Measurements from ENCODE around the gene SLC2A10.
"Not testable (repeated sequence)": the region's sequence is repeated elsewhere in the genome, so short reads cannot be mapped to it uniquely, and the experiment has no call there.

The SLC2A10 gene

DNA sequence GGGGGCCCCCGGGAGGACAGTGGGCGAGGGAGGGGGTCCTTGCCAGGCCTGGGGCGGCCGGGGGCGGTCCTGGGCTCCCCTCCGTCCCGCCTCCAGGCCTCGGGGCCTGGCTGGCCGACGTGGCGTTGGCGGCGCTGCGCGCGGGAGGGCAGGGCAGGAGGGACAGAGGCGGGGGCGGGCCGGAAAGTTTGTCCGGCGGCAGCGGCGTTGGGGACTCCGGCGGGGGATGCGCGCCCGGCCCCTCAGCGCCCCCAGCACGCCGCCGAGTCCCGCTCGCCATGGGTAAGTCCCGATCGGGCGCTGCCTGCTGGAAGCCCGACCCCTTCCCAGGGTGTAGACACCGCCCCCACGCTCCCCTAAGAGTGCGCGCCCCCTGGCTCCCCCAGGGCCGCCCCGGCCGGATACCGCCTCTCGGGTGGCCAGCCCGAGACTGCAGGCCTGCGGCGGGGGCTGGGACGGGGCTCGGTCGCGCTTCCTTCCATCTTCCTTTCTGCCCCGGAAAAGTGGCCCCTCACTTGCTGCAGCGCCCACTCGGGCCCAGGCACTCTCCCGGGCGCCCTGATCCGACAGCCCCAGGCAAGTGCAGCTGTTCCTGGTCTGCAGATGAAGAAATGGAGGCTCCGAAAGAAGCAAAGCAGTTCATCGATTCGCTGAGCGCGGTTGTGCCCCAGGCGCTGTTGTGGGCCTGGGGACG, at the start of gene SLC2A10:
Gene SLC2A10 (plus strand): TSS at position 191 of the 694 bp plus-strand sequence. CDS start 88 bp downstream, at position 279.
- no peak for DNase-seq

DNA sequence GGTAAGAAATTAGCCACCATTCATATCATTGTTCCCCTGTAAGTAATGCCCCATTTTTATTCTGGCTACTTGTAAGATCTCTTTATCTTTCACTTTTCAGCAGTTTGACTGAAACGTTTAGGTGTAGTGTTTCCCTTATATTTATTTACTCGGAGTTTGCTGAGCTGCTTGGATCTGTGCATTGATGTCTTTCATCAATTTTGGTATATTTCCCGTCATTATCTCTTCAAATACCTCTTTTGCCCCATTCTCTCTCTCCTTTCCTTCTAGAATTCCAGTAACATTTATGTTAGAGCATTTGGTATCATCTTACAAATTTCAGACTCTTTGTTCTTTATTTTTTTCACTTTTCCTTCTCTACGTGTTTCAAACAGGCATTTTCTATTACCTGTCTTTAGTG, 49.0 kb upstream of the SLC2A10 start:
- DNase-seq = no peak

DNA sequence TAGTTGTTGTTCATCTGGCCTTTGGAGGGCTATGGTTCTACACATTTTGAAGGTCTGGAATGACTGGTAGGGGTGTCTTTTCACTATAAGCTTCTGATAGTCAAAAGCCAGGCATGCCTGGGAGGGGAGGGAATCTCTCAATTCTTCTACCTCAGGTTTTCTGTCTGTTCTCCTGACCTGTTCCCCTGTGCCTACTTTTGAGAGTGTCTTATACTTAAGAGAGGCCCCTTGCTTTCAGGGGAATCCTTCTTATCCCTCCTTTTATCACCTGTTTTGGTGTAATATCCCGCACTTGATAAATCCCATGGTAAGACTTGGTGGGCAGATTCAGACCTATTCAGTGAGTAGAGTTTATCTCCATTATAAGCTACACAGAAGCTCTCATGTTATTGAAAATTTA, 47.8 kb upstream of the SLC2A10 start:
- DNase-seq = no peak

DNA sequence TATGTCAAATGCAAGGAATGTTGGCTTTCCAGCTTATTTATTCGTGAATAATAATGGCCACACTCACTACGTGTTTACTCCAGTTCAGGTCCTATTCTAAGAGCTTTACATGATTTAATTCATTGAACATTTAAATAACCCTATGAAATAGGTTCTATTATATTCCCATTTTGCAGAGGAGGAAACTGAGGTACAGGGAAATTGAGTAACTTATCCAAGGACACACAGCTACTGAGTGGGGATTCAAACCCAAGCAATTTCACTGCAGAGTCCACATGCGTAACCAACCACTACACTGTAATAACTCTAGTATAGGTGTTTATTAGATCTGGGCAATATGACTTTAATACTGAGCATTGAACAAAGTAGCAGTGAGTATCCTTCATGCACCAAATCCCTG, 45.9 kb upstream of the SLC2A10 start:
- DNase-seq = no peak

DNA sequence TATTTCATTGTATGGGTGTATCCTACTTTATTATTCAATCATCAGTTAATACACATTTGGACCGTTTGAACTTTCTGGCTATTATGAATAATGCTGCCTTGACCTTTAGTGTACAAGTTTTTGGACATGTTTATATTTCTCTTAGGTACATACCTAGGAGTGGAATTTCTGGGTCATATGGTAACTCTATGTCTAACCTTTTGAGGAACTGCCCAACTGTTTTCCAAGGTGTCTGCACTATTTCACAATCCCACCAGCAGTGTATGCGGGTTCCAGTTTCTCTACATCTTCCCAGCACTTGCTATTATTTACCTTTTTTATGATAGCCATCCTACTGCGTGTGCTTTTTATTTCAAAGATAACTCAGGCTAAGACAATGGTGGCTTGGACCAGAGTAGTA, 43.8 kb upstream of the SLC2A10 start:
- no peak for DNase-seq

DNA sequence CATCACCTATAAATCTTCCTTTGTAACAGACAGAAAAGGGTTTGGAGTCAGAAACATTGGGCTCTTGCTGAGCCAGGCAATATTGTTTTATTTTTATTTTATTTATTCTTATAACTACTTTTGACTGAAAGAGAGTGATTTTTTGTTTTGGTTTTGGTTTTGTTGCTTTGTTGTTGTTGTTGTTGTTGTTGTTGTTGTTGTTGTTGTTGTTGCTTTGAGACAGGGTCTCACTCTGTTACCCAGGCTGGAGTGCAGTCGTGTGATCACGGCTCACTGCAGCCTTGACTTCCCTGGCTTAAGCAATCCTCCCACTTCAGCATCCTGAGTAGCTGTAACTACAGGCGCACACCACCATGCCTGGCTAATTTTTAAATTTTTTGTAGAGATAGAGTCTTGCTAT, 43.1 kb upstream of the SLC2A10 start:
- DNase-seq = no peak

DNA sequence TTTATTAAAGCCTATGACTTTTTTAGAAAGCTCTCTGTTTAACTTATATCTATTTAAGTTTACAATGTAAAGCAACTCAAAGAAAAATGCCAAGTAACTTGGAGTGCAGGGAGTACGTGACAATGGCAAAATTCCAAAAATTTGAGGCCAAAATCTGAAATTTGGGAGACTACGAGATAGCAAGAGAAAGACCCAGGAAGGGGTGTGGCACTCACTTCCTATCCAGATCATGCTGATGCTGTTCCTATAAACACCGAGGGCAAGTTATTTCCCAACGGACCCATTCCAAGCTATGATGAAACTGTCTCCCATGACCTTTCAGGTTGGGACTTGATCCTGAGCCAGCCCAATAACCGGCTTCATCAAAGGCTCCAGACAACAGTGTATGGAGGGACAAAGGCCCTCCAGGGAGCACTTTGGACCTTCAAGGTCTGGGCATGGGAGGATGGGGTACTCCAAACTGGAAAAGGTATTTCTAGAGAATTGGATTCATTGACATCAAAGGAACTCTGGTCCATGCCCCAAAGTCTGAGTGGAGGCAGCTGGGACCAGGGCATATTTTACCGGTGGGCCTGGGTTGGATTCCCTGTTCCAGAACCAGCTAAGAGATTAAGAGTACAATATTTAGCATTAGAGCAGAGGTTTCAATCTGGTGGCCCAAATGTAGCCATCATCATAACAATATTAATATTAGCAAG, 42.5 kb upstream of the SLC2A10 start:
- no peak for DNase-seq

DNA sequence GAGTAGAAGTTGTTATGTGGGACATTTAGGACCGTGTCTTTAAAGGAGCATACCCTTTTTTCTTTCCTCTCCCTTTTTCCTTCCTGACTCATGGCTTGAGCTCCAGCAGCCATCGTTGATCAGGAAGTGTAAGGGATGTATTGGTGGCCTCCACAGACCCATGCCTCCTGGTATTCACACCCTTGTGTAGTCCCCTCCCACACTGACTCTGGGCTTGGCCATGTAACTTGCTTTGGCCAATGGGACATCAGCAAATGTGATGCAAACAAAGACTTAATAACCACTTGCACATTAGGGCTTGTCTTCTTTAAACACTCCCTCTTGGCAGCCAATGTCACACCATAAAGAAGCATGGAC, 39.2 kb upstream of the SLC2A10 start:
- no peak for DNase-seq

DNA sequence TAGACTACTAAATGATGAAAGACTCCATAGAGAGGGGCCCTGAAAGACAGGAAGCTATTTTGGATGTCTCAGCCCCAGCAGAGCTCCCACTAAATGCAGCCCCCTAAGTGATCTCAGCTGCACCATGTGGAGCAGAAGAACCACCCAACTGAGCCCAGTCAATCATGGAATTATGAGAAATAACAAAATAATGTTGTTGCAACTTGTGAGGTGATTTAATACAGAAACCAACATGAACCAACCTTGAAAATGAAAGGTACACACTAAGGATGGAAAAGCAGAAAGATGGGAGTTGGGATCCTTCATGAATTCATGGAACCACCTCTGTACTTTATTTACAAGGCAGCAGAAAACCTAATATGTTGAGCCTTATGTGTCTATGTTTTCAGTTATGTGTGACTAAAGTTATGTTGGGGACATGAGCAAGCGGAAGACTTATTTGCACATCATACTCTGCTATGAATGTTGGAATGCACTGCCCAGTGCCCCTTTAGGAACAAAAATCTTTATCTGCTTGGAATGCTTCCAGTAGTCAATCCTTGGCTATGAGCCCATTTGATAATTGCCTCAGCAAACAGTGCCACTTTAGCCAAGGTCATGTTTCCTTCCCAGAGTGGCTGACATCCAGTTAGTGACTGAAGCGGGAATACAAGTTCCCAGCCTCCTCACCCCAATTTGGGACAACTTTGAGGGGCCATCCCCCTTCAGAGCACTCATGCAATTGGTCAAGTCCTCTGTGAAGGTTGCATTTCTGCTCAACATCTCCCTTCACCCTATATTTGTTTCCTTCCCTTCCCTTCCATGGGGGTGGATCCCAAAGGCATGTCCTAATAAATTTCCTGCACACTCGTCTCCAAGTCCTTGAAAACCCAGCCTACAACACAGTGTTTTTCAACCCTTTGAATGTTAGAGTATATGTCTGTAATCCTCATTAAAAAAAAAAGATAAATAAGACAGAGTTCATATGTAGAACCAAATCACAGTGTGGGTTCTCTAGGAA, 38.6 kb upstream of the SLC2A10 start:
- DNase-seq = no peak

DNA sequence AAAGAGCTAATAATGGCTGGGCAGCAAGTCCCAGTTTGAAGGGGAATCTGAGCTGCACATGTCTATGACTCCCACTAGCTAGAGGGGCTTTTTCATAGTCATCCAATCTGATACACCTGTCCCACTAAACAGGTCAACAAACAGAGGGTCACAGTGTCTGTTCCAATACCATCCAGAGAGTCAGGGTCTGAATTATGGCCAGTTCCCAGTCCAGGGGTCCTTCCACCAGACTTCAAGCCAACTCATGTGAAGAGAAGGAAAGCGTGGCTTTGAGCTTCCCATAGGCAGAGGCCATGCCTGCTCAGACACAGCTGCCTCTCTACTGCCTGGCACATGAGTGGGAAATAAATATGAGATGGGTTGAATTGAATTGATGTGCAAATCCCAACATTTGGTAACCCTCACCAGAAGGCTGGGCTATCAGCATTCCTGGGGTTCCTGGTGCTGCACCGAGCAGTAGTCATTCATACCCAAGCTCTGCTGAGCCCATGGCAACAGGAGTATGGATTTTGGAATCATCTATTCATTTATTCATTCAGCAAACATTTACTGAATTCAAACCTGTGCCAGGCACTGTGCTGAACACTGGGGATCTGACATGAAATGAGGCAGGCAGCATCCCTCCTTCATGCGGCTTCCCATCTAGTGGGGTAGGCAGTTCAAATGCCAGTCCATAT, 37.4 kb upstream of the SLC2A10 start:
- no peak for DNase-seq

DNA sequence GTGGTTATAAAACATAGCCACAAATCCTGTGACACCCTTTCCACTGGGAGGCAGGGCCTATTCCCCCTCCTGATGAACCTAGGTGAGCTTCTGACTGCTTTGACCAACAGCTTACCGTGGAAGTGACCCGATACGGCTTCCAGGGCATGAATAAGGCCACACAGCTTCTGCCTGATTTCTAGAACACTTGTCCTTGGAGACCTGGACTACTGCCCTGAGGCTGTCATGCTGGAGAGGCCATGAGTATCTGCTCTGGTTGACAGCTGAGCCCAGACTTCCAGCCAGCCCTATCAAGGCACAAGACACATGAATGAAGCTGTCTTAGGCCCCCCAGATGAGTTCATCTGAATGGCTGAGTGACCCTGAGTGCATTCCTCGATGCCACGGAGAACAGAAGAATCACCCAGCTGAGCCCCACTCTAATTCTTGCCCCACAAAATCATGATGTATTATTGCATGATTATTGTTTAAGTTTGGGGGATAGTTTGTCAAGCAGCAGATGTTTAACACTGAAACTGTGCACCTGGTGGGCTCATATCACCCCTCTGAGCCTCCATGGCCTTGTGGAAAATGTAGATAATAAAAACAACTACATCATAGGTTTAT, 36.8 kb upstream of the SLC2A10 start:
- DNase-seq = no peak

DNA sequence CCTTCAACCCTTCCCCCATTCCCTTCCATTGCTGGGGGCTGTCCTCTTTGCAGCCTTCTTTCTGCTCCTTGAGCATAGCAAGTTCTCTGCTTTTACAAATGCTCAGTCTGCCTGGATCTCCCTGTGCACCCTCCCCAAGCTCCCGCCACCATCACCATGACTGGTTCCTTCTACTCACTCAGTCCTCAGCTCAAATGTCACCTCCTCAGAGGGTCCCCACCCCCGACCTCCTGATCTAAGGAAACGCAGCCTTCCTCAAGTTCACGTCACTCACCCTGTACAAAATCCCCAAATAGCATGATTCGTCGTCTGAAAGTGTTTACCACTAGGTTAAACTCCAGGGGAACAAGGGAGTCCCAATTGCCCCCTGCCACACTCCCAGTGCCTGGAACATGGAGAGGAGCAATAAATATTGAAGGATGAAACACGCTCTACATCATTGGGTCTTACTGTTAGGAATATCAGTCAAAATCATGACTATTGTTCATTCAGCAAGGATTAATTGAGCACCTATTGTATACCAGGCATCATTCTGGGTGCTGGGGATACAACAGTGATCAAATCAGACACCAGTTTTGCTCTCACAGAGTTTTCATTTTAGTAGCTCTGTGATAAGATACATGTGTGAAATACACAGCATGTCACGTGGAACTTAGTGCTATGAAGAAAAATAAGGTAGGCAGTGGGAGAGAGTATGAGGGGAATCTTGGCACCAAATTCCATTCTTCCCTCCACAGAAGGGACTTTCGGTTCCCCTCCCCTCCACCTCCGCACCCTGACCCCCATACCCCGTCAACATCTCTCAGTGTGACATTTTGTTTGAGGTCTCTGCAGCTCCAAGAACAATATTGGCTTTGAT, 35.8 kb upstream of the SLC2A10 start:
- DNase-seq = no peak

DNA sequence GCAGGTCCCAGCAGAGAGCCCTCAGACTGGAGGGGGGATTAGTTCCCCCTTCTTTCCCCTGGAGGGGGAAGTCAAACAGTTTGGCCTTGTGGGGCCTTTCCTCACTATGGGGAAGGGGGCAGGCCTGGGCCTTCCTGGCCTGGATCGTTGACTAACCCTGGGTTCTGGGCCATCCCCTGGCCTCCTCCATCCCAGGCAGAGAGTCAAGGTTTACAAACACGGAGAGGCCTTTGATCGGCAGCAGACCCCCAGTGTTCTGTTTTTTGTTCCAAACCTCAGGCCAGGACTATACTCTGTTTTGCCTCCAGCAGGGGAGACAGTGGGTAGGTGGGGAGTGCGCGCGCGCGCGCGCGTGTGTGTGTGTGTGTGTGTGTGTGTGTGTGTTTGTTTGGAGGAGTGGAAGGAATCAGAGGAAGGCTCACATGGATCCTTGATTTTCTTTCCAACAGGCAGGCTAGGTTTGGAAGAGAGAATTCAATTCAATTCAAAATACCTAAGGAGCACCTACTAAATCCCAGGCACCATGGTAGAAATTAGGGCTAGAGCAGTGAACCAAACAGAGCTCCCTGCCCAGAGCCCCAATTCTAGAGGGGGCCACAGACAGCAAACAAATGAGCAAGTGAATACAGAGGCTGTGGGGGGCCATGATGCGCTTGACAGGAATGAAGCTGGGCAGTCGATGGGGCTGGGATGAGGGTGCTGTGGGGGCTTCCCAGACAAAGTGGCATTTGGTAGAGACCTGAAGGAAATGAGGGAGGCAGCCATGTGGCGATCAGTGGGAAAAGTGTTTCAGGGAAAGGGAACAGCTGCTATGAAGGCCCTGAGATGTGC, 35.0 kb upstream of the SLC2A10 start:
- no peak for DNase-seq

DNA sequence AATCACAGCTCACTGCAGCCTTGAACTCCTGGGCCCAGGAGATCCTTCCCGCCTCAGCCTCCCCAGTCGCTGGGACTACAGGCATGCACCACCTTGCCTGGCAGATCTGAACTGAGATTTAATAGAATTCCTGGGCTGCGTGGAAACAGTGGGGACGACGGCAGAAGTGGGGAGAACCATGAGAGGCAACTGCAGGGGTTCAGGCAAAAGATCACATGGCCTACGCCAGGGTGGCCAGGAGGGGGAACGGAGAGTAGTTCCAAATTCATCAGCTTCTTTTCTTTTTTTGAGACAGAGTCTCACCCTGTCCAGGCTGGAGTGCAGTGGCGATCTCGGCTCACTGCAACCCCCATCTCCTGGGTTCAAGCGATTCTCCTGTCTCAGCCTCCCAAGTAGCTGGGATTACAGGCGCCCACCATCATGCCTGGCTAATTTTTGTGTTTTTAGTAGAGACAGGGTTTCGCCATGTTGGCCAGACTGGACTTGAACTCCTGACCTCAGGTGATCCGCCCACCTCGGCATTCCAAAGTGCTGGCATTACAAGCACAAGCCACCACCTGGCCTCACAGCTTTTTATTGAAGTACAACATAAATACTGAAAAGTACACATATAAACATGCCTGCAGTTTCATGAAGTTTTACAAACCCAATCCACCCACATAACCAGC, 32.7 kb upstream of the SLC2A10 start:
- DNase-seq = not testable (repeated sequence)

DNA sequence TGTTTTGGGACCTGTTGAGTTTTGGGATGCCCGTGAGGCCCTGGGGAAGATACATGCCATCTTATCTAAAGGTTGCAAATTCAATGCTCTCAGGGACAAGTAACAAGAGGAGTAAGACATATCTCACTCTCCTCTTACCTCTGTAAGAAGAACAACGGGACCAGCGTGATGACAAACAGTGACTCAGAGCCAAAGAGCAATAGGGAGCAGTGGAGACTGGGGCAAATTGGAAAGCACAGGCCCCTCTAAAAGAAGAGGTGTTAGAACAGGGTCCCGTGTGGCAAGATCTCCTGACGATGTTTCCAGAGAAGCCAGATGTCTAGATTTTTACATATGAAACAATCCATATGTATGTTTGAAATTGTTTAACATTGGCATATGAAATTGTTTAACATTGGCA, 31.8 kb upstream of the SLC2A10 start:
- DNase-seq = no peak

DNA sequence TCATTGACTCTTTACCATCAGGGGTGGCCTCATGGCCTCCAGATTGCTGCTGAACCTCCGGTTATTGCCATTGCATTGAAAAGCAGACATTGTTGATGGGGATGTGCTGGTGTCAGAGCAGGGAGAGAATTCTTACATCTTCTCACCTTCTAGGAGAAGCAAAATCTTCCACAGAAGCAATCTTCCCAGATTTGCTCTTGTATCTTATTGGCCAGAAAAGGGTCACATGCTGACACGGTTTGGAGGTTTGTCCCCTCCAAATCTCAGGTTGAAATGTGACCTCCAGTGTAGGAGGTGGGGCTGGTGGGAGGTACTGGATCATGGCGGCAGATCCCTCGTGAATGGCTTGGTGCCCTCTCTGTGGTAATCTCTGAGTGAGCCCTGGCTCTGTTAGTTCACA, 30.9 kb upstream of the SLC2A10 start:
- DNase-seq = no peak

DNA sequence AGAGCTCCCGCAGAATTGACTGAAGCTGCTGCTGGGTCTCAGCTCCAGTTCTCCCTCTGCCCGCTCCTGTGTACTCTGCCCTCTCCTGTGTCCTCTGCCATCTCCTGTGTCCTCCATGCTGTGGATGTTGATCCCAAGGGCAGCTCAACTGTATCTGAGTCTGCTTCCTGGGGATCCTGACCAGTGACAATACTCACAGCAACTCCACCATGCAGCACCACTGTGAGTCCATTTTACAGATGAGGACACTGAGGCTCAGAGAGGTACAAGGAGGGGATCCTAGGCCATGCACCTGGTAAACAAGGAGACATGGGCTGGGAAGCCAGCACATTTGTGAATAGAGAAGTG, 28.8 kb upstream of the SLC2A10 start:
- no peak for DNase-seq

DNA sequence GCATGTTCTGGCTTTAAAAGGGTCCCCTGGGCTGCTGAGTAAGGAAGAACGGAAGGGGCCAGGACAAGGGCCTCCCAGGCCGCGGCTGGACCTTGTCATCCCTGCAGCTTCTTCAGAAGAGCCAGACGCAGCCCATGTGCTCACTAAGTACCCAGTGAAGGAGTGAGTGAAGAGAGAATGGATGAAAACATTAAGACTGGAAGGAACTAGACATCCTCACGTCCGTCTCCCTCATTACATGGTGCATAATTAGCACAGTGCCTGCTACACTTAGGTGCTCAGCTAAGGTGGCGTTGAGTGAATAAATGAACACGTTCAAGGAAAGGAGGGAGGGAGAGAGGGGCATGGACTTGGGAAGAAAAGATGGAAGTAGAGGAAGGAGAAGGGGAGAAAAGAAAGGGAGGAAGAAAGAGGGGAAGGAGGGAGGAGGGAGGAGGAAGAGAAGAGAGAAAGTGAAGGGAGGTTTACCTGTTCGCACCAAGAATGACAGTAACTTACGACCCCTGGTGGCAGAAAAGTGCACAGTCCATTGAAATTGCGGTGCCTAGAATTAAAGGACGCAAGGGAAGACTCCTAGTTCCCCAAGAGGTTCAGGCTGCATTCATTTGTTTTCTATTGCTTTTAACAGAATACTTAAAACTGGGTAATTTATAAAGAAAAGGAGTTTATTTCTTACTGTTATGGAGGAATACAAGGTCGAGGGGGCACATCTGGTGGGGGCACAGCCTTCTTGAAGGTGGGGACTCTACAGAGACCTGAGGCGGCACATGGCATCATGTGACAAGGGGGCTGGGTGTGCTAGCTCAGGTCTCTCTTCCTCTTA, 28.2 kb upstream of the SLC2A10 start:
- peak; percentile 36 for DNase-seq

All from activated CD4-positive, alpha-beta T cell treated with anti-CD3 and anti-CD28 coated beads for 1 hour (primary cell).